COLO668 (cell line): ENCODE measurements around the gene ACAP1.
"Not testable (repeated sequence)": the region's sequence is repeated elsewhere in the genome, so short reads cannot be mapped to it uniquely, and the experiment has no call there.

Experiments
- DNase-seq: peaks from one replicate; lab custom pipeline; 2025; ENCODE audit not compliant: unreplicated experiment; lab: John Stamatoyannopoulos, UW

Gene ACAP1

GRCh38 chr17:7354262-7354843, 18.0 kb downstream of the ACAP1 start:
- peak; percentile 37 for DNase-seq

- peak; percentile 1 for DNase-seq
Measured at GRCh38 chr17:7355053-7355452, 18.7 kb downstream of the ACAP1 start, which contains the start of gene TMEM95. TMEM95 (plus strand) TSS chr17:7355156; CDS start chr17:7355205, 49 bp downstream.

DNA sequence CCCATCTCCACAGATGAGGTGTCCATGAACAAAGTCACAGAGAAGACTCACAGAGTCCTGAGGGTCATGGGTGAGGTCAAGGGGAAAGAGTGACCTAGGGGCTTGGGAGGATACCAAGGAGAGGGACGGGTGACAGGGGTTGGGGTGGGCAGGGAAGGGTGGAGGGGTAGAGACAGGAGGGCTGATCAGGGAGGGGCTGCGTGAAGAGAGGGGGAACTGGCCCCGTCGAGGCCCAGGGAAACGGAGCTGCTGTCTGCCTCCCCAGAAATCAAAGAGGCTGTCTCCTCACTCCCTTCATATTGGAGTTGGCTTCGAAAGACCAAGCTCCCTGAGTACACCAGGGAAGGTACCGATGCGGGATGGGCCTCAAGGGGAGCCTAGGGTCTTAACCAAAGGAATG, 19.2 kb downstream of the ACAP1 start:
- DNase-seq = no peak

DNA sequence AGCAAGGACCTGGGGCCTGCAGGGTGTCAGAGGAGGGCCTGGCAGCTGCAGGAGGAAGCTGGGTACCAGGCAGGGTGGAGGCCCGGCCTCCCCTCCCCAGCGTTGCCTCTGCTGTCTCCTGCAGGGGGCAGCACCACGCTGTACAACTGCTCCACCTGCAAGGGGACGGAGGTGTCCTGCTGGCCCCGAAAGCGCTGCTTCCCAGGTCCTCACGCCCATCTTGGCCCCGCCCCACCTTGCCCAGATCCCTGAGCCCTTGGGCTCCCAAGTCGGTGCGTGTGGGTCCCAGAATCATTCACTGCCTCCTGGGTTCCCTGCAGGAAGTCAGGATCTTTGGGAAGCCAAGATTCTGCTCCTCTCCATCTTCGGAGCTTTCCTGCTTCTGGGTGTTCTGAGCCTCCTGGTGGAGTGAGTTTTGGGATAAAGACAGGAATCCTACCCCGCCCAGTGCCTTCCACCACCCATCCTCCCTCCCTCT, 19.8 kb downstream of the ACAP1 start:
- peak; percentile 68 for DNase-seq

GRCh38 chr17:7356756-7357155, 20.4 kb downstream of the ACAP1 start:
- no peak for DNase-seq

DNA sequence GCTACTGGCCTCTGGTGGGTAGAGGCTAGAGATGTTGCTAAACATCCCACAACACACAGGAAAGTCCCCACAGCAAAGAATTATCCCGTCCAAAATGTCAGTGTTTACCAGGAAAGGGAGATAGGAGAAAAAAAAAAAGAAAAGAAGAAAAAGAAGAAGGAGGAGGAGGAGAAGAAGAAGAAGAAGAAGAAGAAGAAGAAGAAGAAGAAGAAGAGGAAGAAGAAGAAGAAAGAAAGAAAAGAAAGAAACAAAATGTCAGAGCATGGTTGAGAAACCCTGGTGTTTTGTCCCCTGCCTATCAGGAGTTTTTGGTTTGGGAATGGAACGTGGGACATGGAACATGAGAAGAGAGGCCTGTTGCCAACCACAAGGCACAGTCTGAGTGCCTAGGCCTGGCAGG, 21.1 kb downstream of the ACAP1 start:
- DNase-seq = no peak

- no peak for DNase-seq
Measured at GRCh38 chr17:7361906-7362305, 25.6 kb downstream of the ACAP1 start.

DNA sequence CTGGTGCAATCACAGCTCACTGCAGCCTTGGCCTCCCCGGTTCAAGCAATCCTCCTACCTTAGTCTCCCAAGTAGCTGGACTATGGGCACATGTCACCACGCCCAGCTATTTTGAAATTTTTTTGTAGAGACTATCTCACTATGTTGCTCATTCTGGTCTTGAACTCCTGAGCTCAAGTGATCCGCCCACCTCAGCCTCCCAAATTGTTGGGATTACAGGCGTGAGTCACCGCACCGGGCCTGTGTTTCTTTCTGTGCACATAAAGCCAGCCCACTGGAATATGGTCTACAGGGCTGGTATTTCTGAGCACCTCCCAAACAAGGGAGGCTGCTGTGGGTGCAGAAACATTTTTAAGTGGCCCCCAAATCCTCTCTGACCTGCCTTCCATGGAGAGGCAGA, 27.0 kb downstream of the ACAP1 start:
- DNase-seq = no peak

DNA sequence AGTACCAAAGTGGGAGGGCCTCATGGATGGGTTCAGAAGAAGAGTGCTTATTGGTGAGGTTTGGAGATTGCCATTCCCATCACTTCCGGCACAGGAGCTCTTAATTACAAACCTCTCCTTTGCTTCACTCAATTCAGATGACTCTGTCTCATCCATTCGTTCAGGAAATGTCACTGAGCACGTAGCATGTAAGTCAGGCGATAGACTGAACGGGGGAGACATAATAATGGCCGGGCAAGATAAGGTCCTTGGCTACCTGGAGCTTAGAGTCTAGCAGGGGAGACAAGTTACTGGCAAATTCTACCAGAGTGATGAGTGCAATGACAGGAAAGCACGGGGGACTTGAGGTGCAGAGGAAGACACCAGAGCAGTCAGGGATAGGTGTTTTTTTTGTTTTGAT, 29.6 kb downstream of the ACAP1 start:
- not testable (repeated sequence) for DNase-seq

DNA sequence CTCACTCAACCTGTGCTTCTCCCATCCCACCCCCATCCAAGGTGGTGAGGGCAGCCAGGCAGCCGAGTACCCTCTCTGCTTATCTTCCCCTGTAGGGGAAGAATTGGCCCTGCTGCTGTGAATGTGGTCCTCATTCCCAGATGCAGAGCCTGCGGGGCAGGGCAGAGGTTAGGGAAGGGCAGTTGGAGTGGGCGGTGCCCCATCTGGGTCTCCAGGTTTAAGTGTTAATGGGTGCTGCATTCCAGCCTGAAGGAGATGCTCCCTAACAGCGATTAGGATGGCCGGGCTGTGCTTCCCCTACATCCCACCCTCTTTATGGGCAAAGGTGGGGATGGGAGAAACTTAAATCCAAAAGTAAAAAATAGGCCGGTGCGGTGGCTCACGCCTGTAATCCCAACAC, 30.8 kb downstream of the ACAP1 start:
- DNase-seq = no peak

DNA sequence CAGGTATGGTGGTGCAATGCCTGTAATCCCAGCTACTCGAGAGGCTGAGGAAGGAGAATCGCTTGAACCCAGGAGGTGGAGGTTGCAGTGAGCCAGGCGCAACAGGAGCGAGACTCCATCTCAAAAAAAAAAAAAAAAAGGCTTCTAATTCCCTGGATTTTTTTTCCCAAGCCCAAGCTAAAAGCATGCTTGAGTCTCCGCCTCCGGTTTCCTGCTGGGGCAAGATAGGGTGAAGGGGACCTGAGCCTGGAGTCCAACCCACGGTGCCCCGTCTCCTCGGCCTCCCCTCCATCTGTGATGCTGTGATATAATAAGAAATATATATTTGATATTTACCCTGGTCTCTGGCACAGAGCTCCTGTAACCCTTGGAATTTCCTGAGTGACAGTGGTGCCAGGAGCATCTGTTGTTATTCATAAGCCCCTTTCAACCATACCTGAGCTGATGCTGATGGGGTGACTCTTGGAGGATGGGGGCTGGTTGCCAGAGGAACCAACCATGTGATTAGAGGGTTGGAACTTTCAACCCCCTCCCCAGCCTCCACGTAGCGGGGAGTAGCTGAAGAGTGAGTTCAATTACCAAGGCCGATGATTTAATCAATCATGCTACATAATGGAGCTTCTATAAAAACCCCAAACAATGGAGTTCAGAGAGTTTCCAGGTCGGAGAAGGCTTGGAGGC, 31.7 kb downstream of the ACAP1 start:
- no peak for DNase-seq

- not testable (repeated sequence) for DNase-seq
Measured at GRCh38 chr17:7368599-7368994, 32.3 kb downstream of the ACAP1 start.

GRCh38 chr17:7369825-7370224, 33.5 kb downstream of the ACAP1 start:
- no peak for DNase-seq

DNA sequence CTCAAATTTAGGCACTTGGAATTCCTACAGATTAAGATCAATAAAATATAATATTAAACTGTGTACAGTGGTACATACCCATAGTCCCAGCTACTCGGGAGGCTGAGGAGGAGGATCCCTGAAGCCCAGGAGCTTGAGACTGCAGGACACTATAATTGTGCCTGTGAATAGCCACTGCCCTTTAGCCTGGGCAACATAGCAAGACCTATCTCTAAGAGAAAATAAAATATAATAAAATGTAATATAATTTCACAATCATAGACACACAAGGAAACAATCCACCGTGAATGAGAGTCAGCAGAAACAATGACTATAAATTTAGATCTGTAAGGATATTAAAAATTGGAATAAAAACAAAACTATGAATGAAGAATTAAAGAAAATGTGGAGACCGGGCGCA, 34.5 kb downstream of the ACAP1 start:
- DNase-seq = no peak

DNA sequence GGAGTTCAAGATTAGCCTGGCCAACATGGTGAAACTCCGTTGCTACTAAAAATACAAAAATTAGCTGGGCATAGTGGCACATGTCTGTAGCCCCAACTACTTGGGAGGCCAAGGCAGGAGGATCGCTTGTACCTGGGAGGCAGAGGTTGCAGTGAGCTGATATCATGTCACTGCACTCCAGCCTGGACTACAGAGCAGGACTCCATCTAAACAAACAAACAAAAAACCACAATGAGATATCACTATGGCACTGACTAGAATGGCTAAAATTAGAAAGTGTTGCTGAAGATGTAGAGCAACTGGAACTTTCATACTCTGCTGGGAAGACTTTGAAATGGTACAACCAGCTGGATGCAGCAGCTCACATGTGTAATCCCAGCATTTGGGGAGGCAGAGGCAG, 38.0 kb downstream of the ACAP1 start:
- no peak for DNase-seq

- DNase-seq = no peak
Measured at GRCh38 chr17:7379134-7379533, 42.8 kb downstream of the ACAP1 start.

- no peak for DNase-seq
Measured at GRCh38 chr17:7380321-7380720, 44.0 kb downstream of the ACAP1 start.

DNA sequence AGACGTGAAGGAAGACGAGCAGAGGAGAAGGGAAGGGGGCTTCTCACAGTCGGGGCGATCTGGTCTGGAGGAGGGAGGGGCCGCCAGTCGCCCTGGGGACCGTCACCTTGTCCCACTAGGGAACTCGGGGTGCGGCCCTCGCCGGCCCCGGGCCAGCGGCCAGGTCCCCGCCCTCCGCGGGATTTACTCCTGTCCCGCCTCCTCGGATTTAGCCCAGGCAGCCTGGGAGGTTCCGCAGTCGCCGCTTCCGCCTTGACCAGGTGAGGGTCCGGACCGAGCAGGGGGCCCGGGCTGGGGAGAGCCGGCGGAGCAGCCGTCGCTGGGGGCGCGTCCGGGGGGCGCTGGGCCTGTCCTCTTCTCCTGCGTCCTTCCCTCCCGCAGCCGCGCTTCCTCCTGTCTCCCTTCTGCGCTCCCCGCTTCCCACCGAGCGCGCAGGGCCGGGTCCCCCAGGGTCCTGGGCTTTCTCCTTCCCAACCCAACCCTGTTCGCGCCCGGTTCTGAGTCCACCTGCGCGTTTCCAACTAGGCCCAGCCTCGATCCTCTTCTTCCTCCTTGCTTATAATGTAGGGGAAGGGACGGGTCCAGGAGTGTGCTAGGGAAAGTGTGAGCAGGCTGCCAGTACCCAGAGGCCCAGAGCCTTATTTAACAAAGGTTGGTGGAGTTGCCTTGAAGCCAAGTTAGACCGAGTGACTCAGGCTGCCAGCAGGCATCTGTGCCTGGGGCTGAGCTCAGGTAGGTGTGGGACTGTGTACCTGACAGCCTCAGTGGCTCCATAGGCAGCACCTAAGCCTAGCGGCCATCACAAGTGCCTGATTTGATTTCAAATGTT, 44.7 kb downstream of the ACAP1 start, which contains the start of gene TNK1:
TSS of gene TNK1 (plus strand) at position 235 of the 829 bp plus-strand sequence. CDS start 1,838 bp downstream, outside the sequence.
- no peak for DNase-seq

- DNase-seq = no peak
Measured at GRCh38 chr17:7382901-7383300, 46.6 kb downstream of the ACAP1 start.

DNA sequence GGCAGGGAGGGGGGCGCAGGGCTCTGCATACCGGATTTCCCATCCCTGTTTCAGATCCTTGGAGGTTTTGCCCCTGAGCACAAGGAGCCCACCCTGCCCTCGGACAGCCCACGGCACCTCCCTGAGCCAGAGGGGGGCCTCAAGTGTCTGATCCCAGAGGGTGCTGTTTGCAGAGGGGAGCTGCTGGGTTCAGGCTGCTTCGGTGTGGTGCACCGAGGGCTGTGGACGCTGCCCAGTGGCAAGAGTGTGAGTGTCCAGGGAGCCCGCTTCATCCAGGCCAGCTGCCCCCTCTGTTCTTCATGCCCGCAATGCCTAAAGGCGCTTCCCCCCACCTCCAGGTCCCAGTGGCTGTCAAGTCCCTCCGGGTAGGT, 47.0 kb downstream of the ACAP1 start:
- DNase-seq = no peak

- no peak for DNase-seq
Measured at GRCh38 chr17:7383742-7384488, 47.6 kb downstream of the ACAP1 start.
